Activated CD8-positive, alpha-beta memory T cell treated with anti-CD3 and anti-CD28 coated beads, Interleukin-2, amount 50 U/mL, for 1 hour (primary cell): Measurements from ENCODE around the gene TMX4.
"Not testable (repeated sequence)": the region's sequence is repeated elsewhere in the genome, so short reads cannot be mapped to it uniquely, and the experiment has no call there.

ENCODE experiments used
- DNase-seq: peaks from one replicate; pipeline ENCODE4 v3.0.0-alpha.2; 2020; ENCODE audit errors: extremely low read depth

TMX4 gene, protein sequence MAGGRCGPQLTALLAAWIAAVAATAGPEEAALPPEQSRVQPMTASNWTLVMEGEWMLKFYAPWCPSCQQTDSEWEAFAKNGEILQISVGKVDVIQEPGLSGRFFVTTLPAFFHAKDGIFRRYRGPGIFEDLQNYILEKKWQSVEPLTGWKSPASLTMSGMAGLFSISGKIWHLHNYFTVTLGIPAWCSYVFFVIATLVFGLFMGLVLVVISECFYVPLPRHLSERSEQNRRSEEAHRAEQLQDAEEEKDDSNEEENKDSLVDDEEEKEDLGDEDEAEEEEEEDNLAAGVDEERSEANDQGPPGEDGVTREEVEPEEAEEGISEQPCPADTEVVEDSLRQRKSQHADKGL

DNA sequence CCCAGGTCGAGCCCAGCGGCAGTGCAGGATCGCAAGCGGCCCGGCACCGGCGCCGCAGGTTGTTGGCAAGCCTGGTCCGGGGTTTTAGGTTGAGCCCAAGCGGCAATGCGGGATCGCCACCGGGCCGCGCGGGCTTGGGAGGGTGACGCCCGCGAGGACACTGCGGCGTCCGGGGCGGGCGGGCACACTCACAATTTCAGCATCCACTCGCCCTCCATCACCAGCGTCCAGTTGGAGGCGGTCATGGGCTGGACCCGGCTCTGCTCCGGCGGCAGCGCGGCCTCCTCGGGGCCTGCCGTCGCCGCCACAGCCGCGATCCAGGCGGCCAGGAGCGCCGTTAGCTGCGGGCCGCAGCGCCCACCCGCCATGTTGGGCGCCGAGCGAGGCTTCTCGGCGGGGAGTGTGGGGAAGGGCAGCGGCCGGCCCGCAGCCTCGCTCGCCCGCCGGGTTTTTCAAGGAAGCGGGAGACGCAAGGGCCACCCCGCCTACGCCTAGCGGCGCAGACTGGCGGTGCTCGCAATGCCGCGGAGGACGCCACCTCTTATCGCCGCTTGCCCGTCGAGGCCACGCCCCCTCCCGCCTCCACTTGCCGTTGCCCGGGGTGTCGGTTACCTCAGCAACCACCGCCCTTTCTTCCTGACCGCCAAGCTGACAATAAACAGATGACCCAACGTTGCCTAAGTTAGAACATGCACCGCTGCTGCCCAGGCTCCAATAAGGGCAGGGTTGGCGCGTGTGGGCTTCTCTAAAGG, at the start of gene TMX4:
TSS of gene TMX4 (minus strand) at position 516 of the 752 bp plus-strand sequence. CDS start at position 368, 148 bp downstream.
- peak; percentile 67 for DNase-seq

DNA sequence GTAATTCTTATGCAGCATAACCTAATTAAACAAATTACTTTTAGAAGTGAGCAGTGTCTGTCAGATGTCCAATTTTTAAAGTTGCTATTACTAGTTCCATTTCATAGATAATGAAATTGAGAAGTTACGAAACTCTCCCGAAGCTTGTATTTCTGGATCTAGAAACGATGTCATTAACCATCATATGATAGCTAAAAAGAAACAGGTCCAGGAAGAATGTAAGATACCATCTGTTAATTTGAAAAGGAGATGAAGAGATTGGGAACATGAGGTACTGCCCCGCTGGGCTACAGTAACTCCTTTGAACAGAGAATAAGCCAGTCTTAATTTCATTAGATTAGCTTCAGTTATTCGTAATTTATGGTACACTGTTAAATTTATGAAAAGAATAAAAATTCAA, 47.5 kb upstream of the TMX4 start:
- no peak for DNase-seq

DNA sequence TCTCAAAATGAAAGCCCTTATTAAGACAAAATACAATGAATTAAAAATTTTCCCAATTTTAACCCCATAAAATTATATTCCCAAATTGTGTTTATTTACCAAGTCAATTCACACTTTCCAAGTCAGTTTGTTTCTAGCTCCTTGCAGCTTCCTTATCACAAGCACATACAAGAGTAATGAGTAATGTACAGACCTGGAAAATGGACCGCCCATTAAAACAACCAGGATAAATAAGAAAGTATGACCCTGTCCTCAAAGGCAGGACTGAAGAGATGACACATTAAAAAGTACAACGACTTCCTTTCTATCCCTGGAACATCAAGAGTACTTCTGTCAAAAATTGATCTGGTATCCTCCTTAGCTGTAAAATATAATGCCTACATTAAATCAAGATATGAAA, 47.1 kb upstream of the TMX4 start:
- no peak for DNase-seq

DNA sequence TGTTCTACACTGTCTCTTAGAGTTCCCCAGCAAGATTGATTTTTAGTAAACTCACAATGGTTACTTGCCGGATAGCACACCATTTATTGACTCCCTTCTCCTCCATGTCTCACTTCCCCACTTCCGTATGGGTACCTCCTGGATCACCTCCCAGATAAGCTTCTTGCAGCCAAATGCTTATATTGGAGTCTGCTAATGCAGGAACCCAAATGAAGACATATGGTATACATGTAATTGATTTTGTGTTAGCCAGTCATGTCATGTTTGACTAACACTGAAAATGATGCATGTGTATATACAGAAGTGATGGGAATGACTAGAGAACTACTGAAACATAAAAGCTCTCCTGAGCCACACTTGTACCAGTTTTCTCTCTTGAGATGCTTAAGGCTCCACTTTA, 46.1 kb upstream of the TMX4 start:
- no peak for DNase-seq

DNA sequence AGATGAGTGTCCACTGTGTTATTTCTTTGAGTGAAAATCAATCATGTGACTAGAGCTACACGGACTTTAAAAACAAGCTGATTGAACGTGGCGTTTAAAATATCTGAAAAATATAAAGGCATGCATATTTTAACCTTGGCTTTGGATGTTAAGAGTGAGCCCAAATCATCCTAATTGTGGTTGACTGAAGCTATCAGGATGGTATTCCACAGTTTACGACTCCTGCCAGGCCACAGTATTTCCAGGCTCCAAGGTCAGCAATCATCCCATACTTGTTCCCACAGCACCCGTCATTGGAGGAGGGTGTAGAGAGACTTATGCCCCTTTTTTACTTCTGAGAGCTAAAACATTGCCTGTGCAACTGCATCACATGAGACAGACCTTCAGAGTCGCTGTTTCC, 43.2 kb upstream of the TMX4 start:
- no peak for DNase-seq

DNA sequence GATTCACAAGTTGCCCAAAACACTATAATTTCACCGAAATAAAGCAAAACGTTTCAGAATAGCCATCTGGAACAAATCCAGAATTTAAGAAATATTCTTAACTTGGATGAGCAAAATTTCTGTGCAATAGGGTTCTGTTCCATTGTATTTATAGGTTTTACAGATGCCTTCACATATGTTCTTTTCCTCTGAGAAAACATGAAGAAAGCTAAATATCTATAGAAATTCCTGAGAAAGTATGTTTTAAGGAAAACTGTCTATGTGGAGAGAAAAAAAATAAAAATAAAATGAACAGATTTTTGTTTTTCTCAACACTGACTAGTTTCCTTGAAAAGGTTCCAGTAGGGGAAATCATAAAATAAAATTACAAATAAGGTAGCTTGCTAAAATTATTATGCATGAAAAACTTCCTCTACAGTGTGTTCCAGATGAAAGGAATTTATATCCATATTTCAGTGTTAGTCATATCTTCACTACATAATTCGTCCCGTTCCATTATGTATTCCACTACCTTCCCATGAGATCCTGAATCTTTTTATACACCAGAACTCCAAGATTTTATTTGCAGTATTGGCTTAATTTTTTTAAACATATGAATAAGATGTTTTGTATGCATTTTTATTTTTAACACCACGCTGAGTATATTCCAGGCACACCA, 42.4 kb upstream of the TMX4 start:
- no peak for DNase-seq

DNA sequence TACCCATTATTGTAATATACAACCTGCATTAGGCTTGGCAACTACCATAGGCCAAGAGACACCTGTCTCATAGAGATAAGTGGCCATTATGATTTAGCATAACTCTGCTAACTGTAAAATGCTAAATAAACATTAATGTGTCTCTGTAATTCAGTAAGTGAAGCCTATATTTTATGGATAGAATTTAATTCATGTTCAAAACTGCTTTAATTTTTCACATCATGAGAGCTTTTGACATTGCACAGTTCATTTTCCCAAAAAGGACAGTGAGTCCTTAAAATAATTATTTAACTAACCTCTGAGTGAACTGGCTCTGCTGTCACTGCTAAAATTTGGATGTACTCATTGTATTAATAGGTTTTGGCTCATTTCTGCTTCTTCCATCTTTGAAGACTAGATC, 41.4 kb upstream of the TMX4 start:
- DNase-seq: no peak

DNA sequence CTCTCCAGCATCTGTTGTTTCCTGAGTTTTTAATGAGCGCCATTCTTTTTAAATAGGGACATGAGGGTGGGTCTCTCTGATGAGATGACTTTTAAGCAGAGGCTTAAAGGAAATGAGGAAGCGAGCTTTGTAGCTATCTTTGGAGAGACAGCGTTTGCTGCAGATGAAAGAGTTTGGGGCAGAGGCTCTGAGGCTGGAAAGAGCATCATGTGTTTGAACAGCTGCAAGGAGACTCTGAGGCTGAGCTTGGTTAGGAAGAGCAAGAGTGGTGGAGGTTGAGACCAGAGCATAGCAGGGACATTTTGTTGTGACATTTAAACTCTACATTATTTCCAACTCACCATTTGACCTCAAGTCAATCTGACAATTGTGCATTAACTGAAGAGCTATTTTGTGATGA, 38.3 kb upstream of the TMX4 start:
- no peak for DNase-seq

DNA sequence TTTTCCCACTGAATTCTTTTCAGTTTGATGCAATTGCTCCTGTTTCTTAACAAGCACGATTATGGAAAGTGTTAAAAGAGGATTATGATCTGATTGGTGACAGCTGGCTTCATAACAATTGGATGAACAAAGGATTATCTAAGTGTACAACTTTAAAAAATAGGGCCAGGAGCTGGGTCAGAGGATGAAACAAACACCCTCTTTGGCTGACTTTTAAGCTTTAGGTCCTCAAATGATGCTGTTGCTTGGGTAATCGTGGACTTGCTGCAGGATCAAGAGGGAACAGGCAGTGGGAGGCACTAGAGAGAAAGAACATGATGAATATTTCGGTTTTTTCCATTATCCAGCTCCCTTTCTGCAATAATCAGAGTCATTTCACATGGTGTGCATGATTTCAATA, 35.5 kb upstream of the TMX4 start:
- no peak for DNase-seq

DNA sequence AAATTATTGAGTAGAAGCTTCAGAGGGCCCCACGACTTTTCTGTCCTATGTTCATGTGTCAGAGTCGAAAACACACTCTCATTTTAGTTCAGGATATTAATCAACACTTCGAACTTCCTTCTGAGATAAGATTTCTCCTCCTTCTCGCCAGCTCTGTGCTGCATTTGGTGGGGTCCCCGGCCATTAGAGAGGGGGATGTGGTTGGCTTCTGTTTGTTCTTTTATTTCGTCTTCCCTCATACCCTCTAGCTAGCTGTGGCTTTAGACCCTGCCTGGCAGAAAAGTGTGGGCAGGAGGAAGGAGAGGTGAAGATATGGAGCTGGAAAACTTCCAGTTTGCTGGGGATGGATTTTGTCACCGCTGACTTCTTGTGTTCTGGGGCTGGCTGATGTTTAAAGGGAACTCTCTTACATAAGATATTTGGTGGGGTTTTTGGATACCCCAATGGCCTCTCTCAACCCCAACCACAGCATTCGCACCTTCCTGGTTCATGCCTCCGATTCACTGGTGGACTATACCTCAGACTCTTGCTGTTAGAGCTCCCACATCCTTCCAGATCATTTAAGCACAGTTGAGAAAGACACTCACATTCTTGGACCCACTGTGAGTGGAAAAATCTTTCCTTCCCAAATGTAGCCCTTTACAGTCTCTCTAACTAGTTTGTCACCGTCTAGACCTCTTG, 30.7 kb upstream of the TMX4 start:
- no peak for DNase-seq

DNA sequence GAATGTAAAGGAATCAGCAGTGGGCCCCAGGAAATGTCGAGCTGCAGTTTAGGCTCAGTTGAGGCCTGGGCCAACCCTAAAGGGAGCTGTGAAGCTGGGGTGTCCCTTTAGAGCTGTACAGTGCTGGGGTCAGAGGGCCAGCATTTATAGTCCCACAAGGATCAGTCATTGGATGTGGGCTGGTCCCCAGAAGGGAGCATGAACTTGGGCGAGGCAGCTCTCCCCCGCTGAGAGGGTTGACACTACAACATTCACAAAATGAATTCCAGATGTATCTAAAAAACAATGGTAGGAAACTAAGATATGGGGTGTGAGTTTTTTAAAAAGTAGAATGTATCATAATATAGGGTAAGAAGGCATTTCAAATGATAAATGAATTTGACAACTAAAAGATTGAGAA, 29.7 kb upstream of the TMX4 start:
- no peak for DNase-seq

DNA sequence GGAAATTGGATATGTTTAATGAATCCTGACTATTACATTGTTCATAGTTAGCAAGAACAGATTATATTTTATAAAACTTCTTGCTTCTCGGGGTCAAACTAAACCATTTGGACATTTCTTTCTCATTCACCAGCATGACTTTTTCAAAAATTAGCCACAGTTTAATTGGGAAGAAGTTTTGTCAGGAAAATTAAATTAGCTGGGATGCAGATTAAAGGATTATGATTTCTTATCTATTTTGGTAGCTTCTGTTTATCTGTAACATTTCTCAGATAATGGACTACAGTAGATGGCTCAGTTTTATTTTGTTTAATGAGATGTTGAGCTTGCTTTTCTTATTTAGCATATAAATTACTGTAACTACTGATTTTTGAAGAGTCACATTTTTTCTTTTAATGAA, 26.4 kb upstream of the TMX4 start:
- no peak for DNase-seq

DNA sequence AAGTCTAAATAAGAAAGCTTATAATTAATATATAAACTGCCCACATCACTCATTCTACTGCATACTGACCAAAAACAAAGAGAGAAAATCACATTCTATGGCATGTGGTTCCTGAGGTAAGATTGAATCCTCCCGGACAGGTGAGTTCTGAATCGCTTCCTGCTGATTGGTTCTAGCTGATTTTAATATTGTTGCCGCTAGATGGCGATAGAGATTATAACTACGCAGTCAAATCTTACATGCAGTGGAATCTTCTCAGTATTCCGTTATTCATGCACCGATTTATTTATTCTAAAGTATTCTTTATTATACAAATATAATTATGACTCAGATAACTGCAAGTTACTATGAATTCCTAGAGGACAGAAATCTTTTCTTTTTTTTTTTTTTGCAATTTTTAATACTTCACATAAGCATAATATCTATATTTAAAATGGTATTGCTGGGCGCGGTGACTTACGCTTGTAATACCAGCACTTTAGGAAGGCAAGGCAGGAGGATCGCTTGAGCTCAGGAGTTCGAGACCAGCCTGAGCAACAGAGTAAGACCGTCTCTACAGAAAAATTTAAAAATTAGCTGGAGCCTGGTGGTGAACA, 24.2 kb upstream of the TMX4 start:
- no peak for DNase-seq

DNA sequence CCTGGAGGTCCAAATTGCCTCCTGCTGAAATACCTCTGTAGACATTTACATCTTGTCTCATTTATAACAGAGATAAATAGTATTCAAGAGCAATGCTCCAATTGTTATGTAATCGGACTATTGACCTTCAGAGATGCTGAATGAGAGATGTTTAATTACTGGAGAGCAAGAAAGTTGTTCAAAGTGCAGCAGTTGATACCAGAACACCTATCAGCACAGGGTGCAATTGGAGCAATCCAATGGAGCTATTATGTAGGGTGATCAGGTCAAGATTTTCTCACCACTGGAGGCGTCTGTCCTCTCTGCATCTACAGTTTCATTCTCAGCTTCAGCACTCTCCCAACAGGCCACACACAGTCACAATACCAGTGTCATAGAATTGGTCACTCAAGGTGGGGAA, 19.5 kb upstream of the TMX4 start:
- no peak for DNase-seq

DNA sequence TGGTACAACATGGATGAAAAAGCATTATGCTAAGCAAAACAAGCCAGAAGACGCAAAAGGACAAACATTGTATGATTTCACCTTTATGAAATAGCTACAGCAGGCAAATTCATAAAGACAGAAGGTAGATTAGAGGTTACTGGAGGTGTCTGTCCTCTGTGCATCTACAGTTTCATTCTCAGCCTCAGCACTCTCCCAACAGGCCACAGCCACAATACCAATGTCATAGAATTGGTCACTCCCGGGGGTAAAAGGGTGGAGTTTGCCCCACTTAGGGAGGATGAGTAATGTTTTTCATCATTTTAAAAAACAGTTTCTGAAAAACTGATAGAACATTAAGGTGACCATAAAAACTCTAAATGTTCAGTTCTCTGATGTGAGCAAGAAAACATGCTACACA, 17.2 kb upstream of the TMX4 start:
- no peak for DNase-seq

DNA sequence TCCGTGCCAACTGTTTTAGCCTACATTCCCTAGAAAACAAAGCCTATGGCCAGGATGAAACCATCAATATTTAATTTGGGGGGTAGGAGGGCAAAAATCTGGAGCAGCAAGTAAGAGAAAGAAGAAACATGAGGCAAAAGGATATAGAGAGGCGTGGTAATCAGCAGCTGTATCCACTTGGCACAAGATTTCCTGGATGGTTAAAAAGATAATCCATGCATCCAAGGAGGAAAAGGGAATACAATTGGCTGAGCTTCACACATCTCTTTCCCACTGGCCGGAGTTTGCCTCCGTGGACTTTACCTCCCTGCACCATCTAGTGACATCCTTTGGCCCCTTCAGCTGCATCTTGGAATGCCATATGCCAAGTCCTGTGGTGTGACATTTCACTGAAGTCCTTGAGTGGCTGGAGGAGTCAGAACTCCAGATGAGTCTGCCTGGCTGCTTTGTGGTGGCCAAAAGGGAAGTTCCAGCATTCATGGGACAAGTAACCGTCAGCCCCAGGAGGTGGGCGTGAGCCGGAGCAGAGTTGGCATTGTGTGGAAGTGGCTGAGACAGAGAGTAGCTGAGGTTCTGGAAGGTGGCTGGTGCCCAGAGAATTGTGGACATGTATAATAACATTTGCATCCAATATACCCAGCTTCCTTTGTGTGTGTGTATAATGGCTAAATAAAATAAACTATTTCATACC, 13.7 kb upstream of the TMX4 start:
- no peak for DNase-seq

DNA sequence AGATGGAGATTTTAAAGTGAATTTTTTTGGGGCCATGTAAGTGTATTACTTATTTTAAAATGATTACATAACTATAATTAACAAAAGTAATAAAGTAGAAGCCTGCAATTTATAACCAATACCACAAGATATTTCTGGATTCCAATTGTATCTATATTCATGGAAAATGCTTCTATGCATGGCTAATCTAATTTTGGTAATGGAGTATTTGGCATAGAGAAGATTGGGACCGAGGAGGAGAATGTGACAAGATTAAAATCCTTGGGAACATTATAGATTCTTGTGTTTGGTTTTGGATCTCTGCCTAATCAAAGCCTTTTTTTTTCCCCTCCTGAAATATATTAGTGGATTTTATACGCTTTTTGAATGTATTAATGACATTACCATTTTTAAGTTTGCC, 12.9 kb upstream of the TMX4 start:
- no peak for DNase-seq

DNA sequence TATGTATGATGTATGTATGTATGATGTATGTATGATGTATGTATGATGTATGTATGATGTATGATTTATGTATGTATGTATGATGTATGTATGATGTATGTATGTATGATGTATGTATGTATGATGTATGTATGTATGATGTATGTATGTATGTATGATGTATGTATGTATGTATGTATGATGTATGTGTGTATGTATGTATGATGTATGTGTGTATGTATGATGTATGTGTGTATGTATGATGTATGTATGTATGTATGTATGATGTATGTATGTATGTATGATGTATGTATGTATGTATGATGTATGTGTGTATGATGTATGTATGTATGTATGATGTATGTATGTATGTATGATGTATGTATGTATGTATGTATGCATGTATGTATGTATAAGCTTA, 12.0 kb upstream of the TMX4 start:
- not testable (repeated sequence) for DNase-seq

DNA sequence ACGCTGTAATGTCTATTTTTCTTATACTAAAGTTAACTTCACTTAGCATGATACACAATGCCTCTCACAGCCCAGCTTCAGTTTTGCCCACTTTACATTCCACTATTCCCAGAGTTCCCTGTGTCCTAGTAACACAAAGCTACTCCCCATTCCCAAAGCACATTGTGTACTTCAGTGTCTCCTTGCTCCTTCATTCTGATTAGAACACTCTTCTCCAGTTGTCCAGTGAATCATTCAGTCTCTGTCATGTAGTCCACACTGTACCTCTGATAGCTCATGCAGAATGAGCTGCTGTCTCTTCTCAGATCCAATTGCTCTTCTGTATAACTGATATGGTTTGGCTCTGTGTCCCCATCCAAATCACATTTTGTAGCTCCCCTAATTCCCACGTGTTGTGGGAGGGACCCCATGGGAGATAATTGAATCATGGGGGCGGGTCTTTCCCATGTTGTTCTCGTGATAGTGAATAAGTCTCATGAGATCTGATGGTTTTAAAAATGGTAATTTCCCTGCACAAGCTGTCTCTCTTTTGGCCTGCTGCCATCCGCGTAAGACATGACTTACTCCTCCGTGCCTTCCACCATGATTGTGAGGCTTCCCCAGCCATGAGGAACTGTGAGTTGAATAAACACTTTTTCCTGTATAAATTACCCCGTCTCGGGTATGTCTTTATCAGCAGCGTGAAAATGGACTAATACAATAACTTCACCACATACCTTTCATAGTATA, 2.1 kb upstream of the TMX4 start:
- no peak for DNase-seq

DNA sequence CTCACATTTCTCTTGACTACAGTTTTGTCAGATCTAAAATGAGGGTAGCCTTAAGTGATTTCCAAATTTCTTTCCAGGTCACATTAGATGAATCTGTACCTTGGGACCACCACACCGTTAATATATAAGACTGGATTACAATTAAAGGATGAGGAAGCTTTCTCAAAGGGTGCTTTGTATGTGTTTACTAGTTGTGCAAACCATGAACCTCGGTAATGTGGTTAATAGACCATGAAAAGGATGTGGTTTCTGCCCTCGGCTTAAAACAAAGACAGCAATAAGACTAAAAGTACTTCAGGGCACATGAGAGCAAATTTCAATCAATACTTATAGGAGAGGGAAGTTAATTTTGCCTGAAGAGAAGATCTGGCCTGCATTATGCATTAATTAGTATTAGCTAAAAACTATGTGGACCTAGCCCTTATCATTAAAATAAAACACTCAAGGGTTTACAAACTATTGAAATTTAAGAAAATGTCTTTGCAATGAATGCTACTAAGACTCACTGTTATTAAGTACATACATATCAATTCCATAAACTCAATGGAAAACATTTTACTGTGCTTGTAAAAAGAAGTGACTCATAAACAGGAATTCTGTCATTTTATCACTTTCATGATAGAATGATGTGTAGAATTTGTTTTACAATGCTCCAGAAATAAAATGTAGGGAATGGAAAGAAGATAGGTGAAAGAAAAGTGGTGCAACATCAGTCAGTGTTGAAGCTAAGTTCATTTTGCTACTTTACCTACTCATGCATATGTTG, 936 bp upstream of the TMX4 start:
- no peak for DNase-seq
